GM12878 (cell line): ENCODE results near the gene SORL1. TPM values are rescaled to one million over a fixed set of nuclear protein-coding genes. Genes with fewer than 3 reads are reported as not detected.

Experiments
- ATAC-seq: fragments of 200-7000 bp; cut with Tn5 transposase; 3 replicates; pipeline ENCODE4 v1.9.1; 2020; ENCODE audit warnings: mild to moderate bottlenecking, moderate library complexity
- BruUV-seq: library from RNA; stranded (reverse); fragments of 400-500 nt; replicated peaks from 2 replicates; lab custom pipeline; 2021; lab: Mats Ljungman, UMichigan
- CTCF ChIA-PET: fragments of 300-600 bp; sonication (Branson Sonifier 250); formaldehyde crosslinking; extraction: SDS; loops from one replicate; lab custom pipeline; 2021; ENCODE audit warnings: inconsistent platforms; lab: Yijun Ruan, JAX
- POLR2A ChIA-PET: fragments of 350-600 bp; formaldehyde crosslinking; extraction: SDS; loops from one replicate; lab custom pipeline; 2021; ENCODE audit warnings: inconsistent platforms; lab: Charles Lee
- RAD21 ChIA-PET: fragments of 300-600 bp; sonication (Branson Sonifier 250); formaldehyde crosslinking; loops from one replicate; lab custom pipeline; 2023; ENCODE audit warnings: antibody characterized with exemption; ENCODE audit not compliant: unreplicated experiment; lab: Charles Lee
- SMC1A ChIA-PET: fragments of 300-600 bp; sonication (Branson Sonifier 250); formaldehyde crosslinking; loops from one replicate; lab custom pipeline; 2023; ENCODE audit not compliant: unreplicated experiment, uncharacterized antibody; lab: Charles Lee
- DNase-seq: peaks from one replicate; pipeline ENCODE4 v3.0.0-alpha.2; 2011; ENCODE audit warnings: low read depth, low spot score
- FAIRE-seq: peaks from 3 replicates; lab custom pipeline; 2011; peaks lifted over from hg19 to GRCh38; lab: Jason Lieb, UNC
- H2AFZ ChIP-seq: 2 replicates; pipeline ENCODE4 v1.6.0; 2011; ENCODE audit warnings: low read depth, low read length, control low read depth; ENCODE audit not compliant: control insufficient read depth
- H3K27ac ChIP-seq: 2 replicates; pipeline ENCODE4 v1.5.1; 2011; ENCODE audit warnings: control low read depth; ENCODE audit not compliant: control insufficient read depth, insufficient read depth
- H3K27me3 ChIP-seq, 2 experiments: replicated peaks in 1 of 2; 2 replicates each; pipeline versions ENCODE4 v1.6.0 to v1.6.1; 2011; ENCODE audit warnings: low read length in 1 of 2; ENCODE audit not compliant: control insufficient read depth in 2 of 2, insufficient read depth in 2 of 2
- H3K36me3 ChIP-seq, 2 experiments: 2 replicates each; pipeline ENCODE4 v1.5.1; 2011; ENCODE audit warnings: low read length in 1 of 2; ENCODE audit not compliant: control insufficient read depth in 2 of 2, insufficient read depth in 2 of 2
- H3K4me1 ChIP-seq: 2 replicates; pipeline ENCODE4 v1.6.1; 2011; ENCODE audit warnings: mild to moderate bottlenecking, low read length, moderate library complexity, mixed read lengths; ENCODE audit not compliant: control insufficient read depth, insufficient read depth
- H3K4me2 ChIP-seq: 2 replicates; pipeline ENCODE4 v1.6.0; 2011; ENCODE audit warnings: control low read depth; ENCODE audit not compliant: control insufficient read depth, insufficient read depth
- H3K4me3 ChIP-seq: fragments of 200-600 bp; sonication (generic); 2 replicates; pipeline ENCODE4 v1.5.1; 2016
- H3K79me2 ChIP-seq: 2 replicates; pipeline ENCODE4 v1.6.0; 2011; ENCODE audit warnings: low read length; ENCODE audit not compliant: control insufficient read depth, insufficient read depth
- H3K9ac ChIP-seq: 2 replicates; pipeline ENCODE4 v1.8.0; 2011; ENCODE audit warnings: low read length, control low read depth, mixed read lengths; ENCODE audit not compliant: control insufficient read depth, insufficient read depth
- H3K9me3 ChIP-seq: replicated peaks from 3 replicates; pipeline ENCODE4 v1.5.1; 2011; ENCODE audit warnings: mild to moderate bottlenecking, low read length; ENCODE audit not compliant: control insufficient read depth, insufficient read depth
- H4K20me1 ChIP-seq: 2 replicates; pipeline ENCODE4 v1.6.0; 2011; ENCODE audit not compliant: control insufficient read depth, insufficient read depth
- ATF7 ChIP-seq: fragments of 450-650 bp; IDR thresholded peaks from 2 replicates; pipeline ENCODE4 v1.6.1; 2016; ENCODE audit warnings: low read depth, mild to moderate bottlenecking
- BACH1 ChIP-seq: fragments of 450-650 bp; IDR thresholded peaks from 2 replicates; pipeline ENCODE4 v1.6.1; 2017; ENCODE audit warnings: mild to moderate bottlenecking, borderline replicate concordance
- E2F4 ChIP-seq: IDR thresholded peaks from 2 replicates; pipeline ENCODE4 v1.6.1; 2012; ENCODE audit warnings: low read depth, low read length, improper control_type of control experiment
- EED ChIP-seq: sonication (generic); IDR thresholded peaks from 2 replicates; pipeline ENCODE4 v1.6.1; 2016; ENCODE audit warnings: antibody characterized with exemption, low read depth
- FOXK2 ChIP-seq: fragments of 450-650 bp; IDR thresholded peaks from 2 replicates; pipeline ENCODE4 v1.6.1; 2017; ENCODE audit warnings: mild to moderate bottlenecking, moderate library complexity
- NFYB ChIP-seq: IDR thresholded peaks from 2 replicates; pipeline ENCODE4 v1.6.1; 2011; ENCODE audit warnings: low read depth, mild to moderate bottlenecking, low read length, improper control_type of control experiment, moderate library complexity; ENCODE audit not compliant: insufficient read depth
- RB1 ChIP-seq: fragments of 450-650 bp; formaldehyde crosslinking; IDR thresholded peaks from 2 replicates; pipeline ENCODE4 v1.6.1; 2017; ENCODE audit warnings: mild to moderate bottlenecking, borderline replicate concordance
- RFX5 ChIP-seq: IDR thresholded peaks from 2 replicates; pipeline ENCODE4 v1.6.1; 2011; ENCODE audit warnings: low read depth, low read length, improper control_type of control experiment
- STAT1 ChIP-seq: fragments of 450-650 bp; conservative IDR thresholded peaks from 2 replicates; pipeline ENCODE4 v1.6.1; 2014; ENCODE audit warnings: antibody characterized with exemption, mild to moderate bottlenecking
- ZBTB33 ChIP-seq: fragments of 450-650 bp; IDR thresholded peaks from 2 replicates; pipeline ENCODE4 v1.6.1; 2017; ENCODE audit warnings: mild to moderate bottlenecking
- WGBS: methylation state at CpG from one replicate; pipeline ENCODE4 v1.1.6; 2016; ENCODE audit warnings: low lambda C conversion rate; ENCODE audit not compliant: insufficient replicate concordance, insufficient coverage; ENCODE audit errors: missing lambda C conversion rate; 5-methylcytosine and 5-hydroxymethylcytosine counted together
- in situ Hi-C: fragments of 300-500 bp; cut with MboI; formaldehyde crosslinking; loops from 9 replicates; pipeline ENCODE4 v1.14.3; 2018; ENCODE audit warnings: mixed read lengths
- intact Hi-C: fragments of 100-400 bp; cut with micrococcal nuclease; formaldehyde crosslinking; loops from one replicate; pipeline ENCODE4 v1.14.2; 2022; ENCODE audit not compliant: unreplicated experiment
- polyA plus RNA-seq, 11 experiments: library from polyadenylated mRNA; depleted of rRNA in 4 of 11; unstranded in 6 of 11; stranded (reverse) in 5 of 11; fragments of >200 nt; fragmentation: Nextera tagmentation in 4 of 11; fragmentation: Illumina TruSeq in 1 of 11; extraction: Ambion mirVana in 4 of 11; extraction: Trizol in 1 of 11; gene quantifications; 1 replicate in 1 of 11; 2 replicates in 10 of 11; pipeline versions ENCODE4 v1.2.1 to v1.2.3, GENCODE V29; 2011 to 2016; ENCODE audit warnings: inconsistent platforms in 2 of 11, missing spikeins in 2 of 11, low read depth in 1 of 11
- total RNA-seq, 4 experiments: library from RNA; depleted of rRNA in 3 of 4; stranded (reverse); fragments of >200 nt in 3 of 4; fragmentation: Illumina TruSeq in 1 of 4; extraction: Trizol in 1 of 4; gene quantifications; 2 replicates each; pipeline versions ENCODE4 v1.2.1 to v1.2.3, GENCODE V29; 2013 to 2021
- TF ChIP-seq, protein P1 (sequence below): fragments of 450-650 bp; IDR thresholded peaks from 2 replicates; pipeline ENCODE4 v1.6.1; 2017; ENCODE audit warnings: mild to moderate bottlenecking, low read depth, inconsistent platforms; ENCODE audit not compliant: poor library complexity, severe bottlenecking

The SORL1 gene
- total and polyA plus RNA-seq, 10 of the 15 experiments (the other 5 are each of a cell fraction or from before 2014, with no cell fraction given) = 20.2 to 107 (median 59.9) TPM

DNA sequence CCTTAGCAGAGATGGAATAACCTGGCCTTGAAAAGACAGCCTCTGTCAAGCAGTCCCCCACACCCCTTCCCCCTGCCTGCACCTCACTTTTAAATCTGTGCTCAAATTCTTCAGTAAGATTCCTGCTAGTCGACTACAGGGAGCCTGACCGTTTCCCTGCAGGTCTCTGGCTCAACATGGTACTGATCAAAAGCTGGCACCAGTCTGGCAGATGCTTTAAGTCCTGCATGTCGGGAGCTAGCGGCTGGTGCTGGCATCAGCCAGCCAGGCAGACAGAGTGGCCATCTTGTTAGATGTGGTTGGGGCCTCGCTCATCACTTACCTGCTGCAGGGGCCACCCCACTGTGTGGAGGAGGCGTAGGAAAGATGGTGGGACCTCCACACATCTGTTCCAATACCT, 205.0 kb downstream of the SORL1 start:
- no peaks in the 10 kb centered on the region for H3K36me3 ChIP-seq
- H3K27ac ChIP-seq = no peak overlapping the region
- RAD21 ChIA-PET = no interaction called here
- no peak overlapping the region for H3K9ac ChIP-seq
- BruUV-seq = no TSS peak
- CTCF ChIA-PET = interaction anchor here (1.0 to 6.3 kb wide), 3 partner anchors 11 to 546 kb away, joined by 3 to 46 read pairs (median 37); no protein-coding TSS in a partner anchor
- H3K27me3 ChIP-seq = no peaks in the 10 kb centered on the region
- no peak for DNase-seq
- no peak overlapping the region for H2AFZ ChIP-seq
- POLR2A ChIA-PET = no interaction called here
- no peak overlapping the region for H3K4me3 ChIP-seq
- in situ Hi-C loops = loop anchor here (5.0 kb wide), 1 partner anchor 850 kb away; no protein-coding TSS in a partner anchor
- peaks cover 3% of the 10 kb centered on the region for H3K4me1 ChIP-seq
- H3K79me2 ChIP-seq = no peaks in the 10 kb centered on the region
- FAIRE-seq = no peak
- H4K20me1 ChIP-seq = no peaks in the 10 kb centered on the region
- no peak for TF ChIP-seq RB1
- no peak for TF ChIP-seq E2F4
- ATAC-seq = no peak
- H3K9me3 ChIP-seq = no peaks in the 10 kb centered on the region
- H3K4me2 ChIP-seq = no peak overlapping the region
- SMC1A ChIA-PET = interaction anchor here (0.8 kb wide), 1 partner anchor 22 kb away, joined by 3 read pairs; no protein-coding TSS in a partner anchor
- intact Hi-C loops = loop anchor here (10.0 kb wide), 1 partner anchor 308 kb away; no protein-coding TSS in a partner anchor
- 72% methylated on average over 6 of the region's 6 CpGs for WGBS

GRCh38 chr11:121659811-121660210, 207.7 kb downstream of the SORL1 start:
- in situ Hi-C loops = loop anchor here (5.0 kb wide), 1 partner anchor 847 kb away; no protein-coding TSS in a partner anchor
- no peak for FAIRE-seq
- intact Hi-C loops = loop anchor here (10.0 kb wide), 1 partner anchor 305 kb away; no protein-coding TSS in a partner anchor

More at GRCh38 chr11:121659811-121660210, 207.7 kb downstream of the SORL1 start:
- H2AFZ ChIP-seq = no peak overlapping the region
- no peaks in the 10 kb centered on the region for H4K20me1 ChIP-seq
- DNase-seq = no peak
- ChIA-PET SMC1A (no interaction called here), RAD21 (no interaction called here), POLR2A (no interaction called here), CTCF (no interaction called here)
- no peak overlapping the region for H3K4me2 ChIP-seq
- H3K9me3 ChIP-seq = no peaks in the 10 kb centered on the region
- no peaks in the 10 kb centered on the region for H3K36me3 ChIP-seq
- WGBS = 27% methylated on average over 3 of the region's 3 CpGs
- H3K4me3 ChIP-seq = no peak overlapping the region
- peaks cover 3% of the 10 kb centered on the region for H3K4me1 ChIP-seq
- H3K27ac ChIP-seq = no peak overlapping the region
- BruUV-seq = no TSS peak
- ATAC-seq = no peak
- H3K27me3 ChIP-seq = no peaks in the 10 kb centered on the region
- H3K9ac ChIP-seq = no peak overlapping the region
- TF ChIP-seq BACH1 = no peak
- no peak for TF ChIP-seq ATF7
- TF ChIP-seq STAT1 = no peak
- no peak for TF ChIP-seq NFYB
- TF ChIP-seq FOXK2 = no peak
- TF ChIP-seq, protein P1, sequence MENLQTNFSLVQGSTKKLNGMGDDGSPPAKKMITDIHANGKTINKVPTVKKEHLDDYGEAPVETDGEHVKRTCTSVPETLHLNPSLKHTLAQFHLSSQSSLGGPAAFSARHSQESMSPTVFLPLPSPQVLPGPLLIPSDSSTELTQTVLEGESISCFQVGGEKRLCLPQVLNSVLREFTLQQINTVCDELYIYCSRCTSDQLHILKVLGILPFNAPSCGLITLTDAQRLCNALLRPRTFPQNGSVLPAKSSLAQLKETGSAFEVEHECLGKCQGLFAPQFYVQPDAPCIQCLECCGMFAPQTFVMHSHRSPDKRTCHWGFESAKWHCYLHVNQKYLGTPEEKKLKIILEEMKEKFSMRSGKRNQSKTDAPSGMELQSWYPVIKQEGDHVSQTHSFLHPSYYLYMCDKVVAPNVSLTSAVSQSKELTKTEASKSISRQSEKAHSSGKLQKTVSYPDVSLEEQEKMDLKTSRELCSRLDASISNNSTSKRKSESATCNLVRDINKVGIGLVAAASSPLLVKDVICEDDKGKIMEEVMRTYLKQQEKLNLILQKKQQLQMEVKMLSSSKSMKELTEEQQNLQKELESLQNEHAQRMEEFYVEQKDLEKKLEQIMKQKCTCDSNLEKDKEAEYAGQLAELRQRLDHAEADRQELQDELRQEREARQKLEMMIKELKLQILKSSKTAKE = no peak
- no peak for TF ChIP-seq EED
- no peak for TF ChIP-seq RFX5
- no peak for TF ChIP-seq ZBTB33
- H3K79me2 ChIP-seq = no peaks in the 10 kb centered on the region
